Activated T-helper 2 cell treated with anti-CD3 and anti-CD28 coated beads, Interferon-gamma antibody, Interleukin-2, Interleukin-4, amounts not matched to agents 10 μg/mL and 5 μg/mL and 100 μg/mL, durations not matched to agents 14 hours and 24 hours and 36 hours (primary cell): ENCODE results near the gene LSM3. TPM values are rescaled to one million over a fixed set of nuclear protein-coding genes. Genes with fewer than 3 reads are reported as not detected.

Experiments used
- DNase-seq: peaks from one replicate; pipeline ENCODE4 v3.0.0; 2021; ENCODE audit warnings: low spot score
- H3K27ac Mint-ChIP-seq: one replicate; pipeline ENCODE4 v1.8.0; 2021; ENCODE audit warnings: mixed read lengths
- H3K27me3 Mint-ChIP-seq: one replicate; pipeline ENCODE4 v1.8.0; 2021; ENCODE audit warnings: low read depth, mixed read lengths
- H3K36me3 Mint-ChIP-seq: one replicate; pipeline ENCODE4 v1.8.0; 2021; ENCODE audit warnings: low read depth, mixed read lengths
- H3K4me1 Mint-ChIP-seq: one replicate; pipeline ENCODE4 v1.8.0; 2021; ENCODE audit warnings: low read depth, mixed read lengths
- H3K4me3 Mint-ChIP-seq: one replicate; pipeline ENCODE4 v1.8.0; 2021; ENCODE audit warnings: low read depth, mild to moderate bottlenecking, moderate library complexity, mixed read lengths
- H3K9me3 Mint-ChIP-seq: one replicate; pipeline ENCODE4 v1.8.0; 2021; ENCODE audit warnings: mixed read lengths
- intact Hi-C: fragments of 100-400 bp; cut with micrococcal nuclease; formaldehyde crosslinking; loops from one replicate; pipeline ENCODE4 v1.15.1; 2023
- total RNA-seq: library from RNA; stranded (reverse); gene quantifications from 2 replicates; pipeline ENCODE4 v1.2.3, GENCODE V29; 2022

LSM3 gene
- total RNA-seq, 1 donor from 2014 or later, result 18.3 TPM

GRCh38 chr3:14248477-14248848, 69.8 kb downstream of the LSM3 start:
- Mint-ChIP-seq H3K27ac (no peak overlapping the region), H3K4me3 (no peak overlapping the region), H3K9me3 (no peaks in the 10 kb centered on the region), H3K4me1 (no peaks in the 10 kb centered on the region), H3K36me3 (no peaks in the 10 kb centered on the region), H3K27me3 (no peaks in the 10 kb centered on the region)
- intact Hi-C loops, result no loop called here
- DNase-seq, result no peak

GRCh38 chr3:14248849-14249523, 70.4 kb downstream of the LSM3 start:
- no peaks in the 10 kb centered on the region for H3K9me3 Mint-ChIP-seq
- no peaks in the 10 kb centered on the region for H3K36me3 Mint-ChIP-seq
- no peaks in the 10 kb centered on the region for H3K27me3 Mint-ChIP-seq

More at GRCh38 chr3:14248849-14249523, 70.4 kb downstream of the LSM3 start:
- no peaks in the 10 kb centered on the region for H3K4me1 Mint-ChIP-seq
- intact Hi-C loops, result no loop called here
- DNase-seq, result no peak
- H3K4me3 Mint-ChIP-seq, result no peak overlapping the region
- no peak overlapping the region for H3K27ac Mint-ChIP-seq

Other genes with a start within 250 kb of the LSM3 start
- 24.8 and 25.0 TPM in 2 replicates for gene CHCHD4, start 53.9 kb upstream of the LSM3 start, total RNA-seq
- gene TMEM43, start 53.8 kb upstream of the LSM3 start, total RNA-seq, result 36.7 and 39.2 TPM in 2 replicates
- gene XPC, start 216 bp upstream of the LSM3 start, total RNA-seq, result 31.4 and 33.2 TPM in 2 replicates
- 55.1 and 55.8 TPM in 2 replicates for gene SLC6A6, start 223.8 kb downstream of the LSM3 start, total RNA-seq